DND-41 (cell line): ENCODE results near the gene MAGI3.

Experiments
- ATAC-seq: fragments of 200-7000 bp; cut with Tn5 transposase; 3 replicates; pipeline ENCODE4 v1.9.1; 2021; ENCODE audit warnings: low read depth; ENCODE audit not compliant: insufficient read depth
- DNase-seq: peaks from one replicate; pipeline ENCODE4 v3.0.0-alpha.2; 2020
- H2AFZ ChIP-seq: 2 replicates; pipeline ENCODE4 v1.6.0; 2012; ENCODE audit warnings: low read depth, low read length
- H3K27ac ChIP-seq: 2 replicates; pipeline ENCODE4 v1.5.1; 2012; ENCODE audit warnings: low read length, inconsistent platforms
- H3K27me3 ChIP-seq: fragments of 200-600 bp; sonication (generic); 2 replicates; pipeline ENCODE4 v1.6.0; 2012; ENCODE audit warnings: low read length, mild to moderate bottlenecking, inconsistent platforms; ENCODE audit not compliant: insufficient read depth, poor library complexity
- H3K36me3 ChIP-seq: 2 replicates; pipeline ENCODE4 v1.5.1; 2012; ENCODE audit warnings: low read length, inconsistent platforms; ENCODE audit not compliant: insufficient read depth
- H3K4me1 ChIP-seq: 2 replicates; pipeline ENCODE4 v1.5.1; 2012; ENCODE audit warnings: mild to moderate bottlenecking, low read length; ENCODE audit not compliant: insufficient read depth
- H3K4me2 ChIP-seq: 2 replicates; pipeline ENCODE4 v1.6.0; 2012; ENCODE audit warnings: mild to moderate bottlenecking, moderate library complexity, low read length, inconsistent platforms; ENCODE audit not compliant: insufficient read depth
- H3K4me3 ChIP-seq, 2 experiments: fragments of 200-600 bp in 1 of 2; shearing (Covaris generic) in 1 of 2; 2 replicates each; pipeline ENCODE4 v1.5.1; 2012 to 2016; ENCODE audit warnings: inconsistent platforms in 2 of 2, low read length in 2 of 2, mild to moderate bottlenecking in 2 of 2, low read depth in 1 of 2, moderate library complexity in 1 of 2
- H3K79me2 ChIP-seq: 2 replicates; pipeline ENCODE4 v1.6.0; 2012; ENCODE audit warnings: low read length, inconsistent platforms; ENCODE audit not compliant: insufficient read depth
- H3K9ac ChIP-seq: 2 replicates; pipeline ENCODE4 v1.6.0; 2012; ENCODE audit warnings: low read depth, mild to moderate bottlenecking, inconsistent platforms, low read length, moderate library complexity
- H3K9me3 ChIP-seq: 2 replicates; pipeline ENCODE4 v1.5.1; 2012; ENCODE audit warnings: low read length, moderate library complexity, mild to moderate bottlenecking, inconsistent platforms; ENCODE audit not compliant: insufficient read depth, severe bottlenecking
- H4K20me1 ChIP-seq: 2 replicates; pipeline ENCODE4 v1.6.0; 2012; ENCODE audit warnings: low read length; ENCODE audit not compliant: insufficient read depth
- EZH2 ChIP-seq: IDR thresholded peaks from 3 replicates; pipeline ENCODE4 v1.6.1; 2012; ENCODE audit warnings: borderline replicate concordance, low read depth, mild to moderate bottlenecking, moderate library complexity, low read length, inconsistent platforms; ENCODE audit not compliant: severe bottlenecking
- TF ChIP-seq, protein P1 (sequence below): IDR thresholded peaks from 2 replicates; pipeline ENCODE4 v1.5.1; 2012; ENCODE audit warnings: borderline replicate concordance, low read length, moderate library complexity, mild to moderate bottlenecking; ENCODE audit not compliant: poor library complexity, severe bottlenecking; ENCODE audit errors: extremely low read depth

The MAGI3 gene

DNA sequence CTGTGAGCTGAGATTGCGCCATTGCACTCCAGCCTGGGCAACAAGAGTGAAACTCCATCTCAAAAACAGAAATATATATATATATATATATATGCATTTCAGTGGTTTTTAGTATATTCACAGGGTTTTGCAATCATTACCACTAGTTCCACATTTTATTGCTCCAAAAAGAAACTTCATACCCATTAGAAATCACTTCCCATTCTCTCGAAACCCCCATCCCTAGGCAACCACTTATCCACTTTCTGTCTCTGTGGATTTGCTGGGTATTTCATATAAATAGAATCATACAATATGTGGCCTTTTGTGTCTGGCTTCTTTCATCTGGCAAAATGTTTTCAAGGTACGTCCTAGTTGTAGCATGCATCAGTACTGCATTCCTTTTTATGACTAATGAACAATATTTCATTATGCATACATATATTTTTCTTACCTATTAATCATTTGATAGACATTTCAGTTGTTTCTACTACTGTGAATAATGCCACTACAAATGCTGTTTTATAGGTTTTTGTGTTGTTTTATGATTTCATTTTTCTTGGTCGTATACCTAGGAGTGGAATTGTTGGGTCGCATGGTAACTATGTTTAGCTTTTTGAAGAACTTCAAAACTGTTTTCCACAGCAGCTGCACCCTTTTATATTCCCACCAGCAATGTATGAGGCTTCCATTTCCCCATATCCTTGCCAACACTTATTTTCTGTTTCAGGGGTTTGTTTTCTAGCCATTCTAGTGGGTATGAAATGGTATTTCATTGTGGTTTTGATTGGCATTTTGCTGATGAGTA lies 273.0 kb downstream of the MAGI3 start:
- Histone ChIP-seq H3K36me3 (peaks cover 2% of the 10 kb centered on the region; the same call in 1 of the 2 replicates), H3K4me2 (no peak overlapping the region), H3K4me3 (no peak overlapping the region), H3K27ac (no peak overlapping the region), H3K79me2 (no peaks in the 10 kb centered on the region), H3K9me3 (no peaks in the 10 kb centered on the region), H3K27me3 (no peaks in the 10 kb centered on the region), H3K9ac (no peak overlapping the region), H3K4me1 (no peaks in the 10 kb centered on the region), H4K20me1 (no peaks in the 10 kb centered on the region), H2AFZ (no peak overlapping the region)
- no peak for ATAC-seq
- no peak for DNase-seq
- TF ChIP-seq, protein P1, sequence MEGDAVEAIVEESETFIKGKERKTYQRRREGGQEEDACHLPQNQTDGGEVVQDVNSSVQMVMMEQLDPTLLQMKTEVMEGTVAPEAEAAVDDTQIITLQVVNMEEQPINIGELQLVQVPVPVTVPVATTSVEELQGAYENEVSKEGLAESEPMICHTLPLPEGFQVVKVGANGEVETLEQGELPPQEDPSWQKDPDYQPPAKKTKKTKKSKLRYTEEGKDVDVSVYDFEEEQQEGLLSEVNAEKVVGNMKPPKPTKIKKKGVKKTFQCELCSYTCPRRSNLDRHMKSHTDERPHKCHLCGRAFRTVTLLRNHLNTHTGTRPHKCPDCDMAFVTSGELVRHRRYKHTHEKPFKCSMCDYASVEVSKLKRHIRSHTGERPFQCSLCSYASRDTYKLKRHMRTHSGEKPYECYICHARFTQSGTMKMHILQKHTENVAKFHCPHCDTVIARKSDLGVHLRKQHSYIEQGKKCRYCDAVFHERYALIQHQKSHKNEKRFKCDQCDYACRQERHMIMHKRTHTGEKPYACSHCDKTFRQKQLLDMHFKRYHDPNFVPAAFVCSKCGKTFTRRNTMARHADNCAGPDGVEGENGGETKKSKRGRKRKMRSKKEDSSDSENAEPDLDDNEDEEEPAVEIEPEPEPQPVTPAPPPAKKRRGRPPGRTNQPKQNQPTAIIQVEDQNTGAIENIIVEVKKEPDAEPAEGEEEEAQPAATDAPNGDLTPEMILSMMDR, result no peak
- no peak for TF ChIP-seq EZH2

DNA sequence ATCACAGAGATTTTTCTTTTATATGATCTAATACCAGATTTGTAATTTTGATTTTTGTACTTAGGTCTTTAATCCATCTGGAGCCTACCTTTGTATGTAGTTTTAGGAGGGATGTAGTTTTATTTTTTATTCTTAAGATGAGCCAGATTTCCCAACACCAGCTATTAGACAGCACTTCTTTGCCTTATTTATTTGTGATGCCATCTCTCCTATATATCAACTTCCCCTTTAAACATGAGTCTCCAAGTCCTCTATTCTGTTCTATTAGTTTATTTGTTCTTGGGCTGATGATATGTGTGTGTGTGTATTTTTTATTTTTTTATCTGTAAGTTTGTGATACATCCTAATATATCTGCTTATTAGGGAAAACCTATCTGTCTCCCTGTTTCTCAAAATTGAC lies 274.8 kb downstream of the MAGI3 start:
- TF ChIP-seq, protein P1, result no peak
- TF ChIP-seq EZH2, result no peak
- H3K27me3 ChIP-seq, result no peaks in the 10 kb centered on the region
- H3K4me2 ChIP-seq, result no peak overlapping the region
- no peak overlapping the region for H2AFZ ChIP-seq
- no peak overlapping the region for H3K9ac ChIP-seq
- H3K79me2 ChIP-seq, result no peaks in the 10 kb centered on the region
- H4K20me1 ChIP-seq, result no peaks in the 10 kb centered on the region
- no peak overlapping the region for H3K27ac ChIP-seq
- H3K36me3 ChIP-seq, result no peaks in the 10 kb centered on the region
- DNase-seq (no peak), ATAC-seq (no peak)
- no peaks in the 10 kb centered on the region for H3K9me3 ChIP-seq
- H3K4me3 ChIP-seq, result no peak overlapping the region
- H3K4me1 ChIP-seq, result no peaks in the 10 kb centered on the region

DNA sequence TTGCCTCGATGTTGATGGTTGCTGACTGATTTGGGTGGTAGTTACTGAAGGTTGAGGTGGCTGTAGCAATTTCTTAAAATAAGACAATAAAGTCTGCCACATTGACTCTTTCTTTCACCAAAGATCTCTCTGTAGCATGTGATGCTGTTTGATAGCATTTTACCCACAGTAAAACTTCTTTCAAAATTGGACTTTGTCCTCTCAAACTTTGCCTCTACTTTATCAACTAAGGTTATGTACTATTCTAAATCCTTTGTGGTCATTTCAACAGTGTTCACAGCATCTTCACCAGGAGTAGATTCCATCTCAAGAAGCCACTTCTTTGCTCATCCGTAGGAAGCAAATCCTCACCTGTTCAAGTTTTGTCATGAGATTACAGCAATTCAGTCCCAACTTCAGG lies 275.8 kb downstream of the MAGI3 start:
- H3K27ac ChIP-seq, result no peak overlapping the region
- H3K4me2 ChIP-seq, result no peak overlapping the region
- H3K79me2 ChIP-seq, result no peaks in the 10 kb centered on the region
- DNase-seq (no peak), ATAC-seq (no peak)
- no peak overlapping the region for H3K4me3 ChIP-seq
- no peaks in the 10 kb centered on the region for H4K20me1 ChIP-seq
- H2AFZ ChIP-seq, result no peak overlapping the region
- no peaks in the 10 kb centered on the region for H3K27me3 ChIP-seq
- H3K36me3 ChIP-seq, result no peaks in the 10 kb centered on the region
- TF ChIP-seq, protein P1, result no peak
- no peak for TF ChIP-seq EZH2
- H3K4me1 ChIP-seq, result no peaks in the 10 kb centered on the region
- H3K9ac ChIP-seq, result no peak overlapping the region
- no peaks in the 10 kb centered on the region for H3K9me3 ChIP-seq
